GM21360 (cell line): ENCODE results near the gene CDK6.

Source experiments
- ATAC-seq: cut with Tn5 transposase; IDR thresholded peaks from one replicate; pipeline ENCODE4 v1.9.1; 2021; ENCODE audit warnings: mild to moderate bottlenecking, moderate library complexity; ENCODE audit not compliant: unreplicated experiment

The CDK6 gene

GRCh38 chr7:92631067-92631849, 205.1 kb downstream of the CDK6 start:
- peak; percentile 46 for ATAC-seq

- ATAC-seq = no peak
Measured at GRCh38 chr7:92629779-92630178, 206.6 kb downstream of the CDK6 start.

- ATAC-seq = no peak
Measured at GRCh38 chr7:92627956-92628355, 208.4 kb downstream of the CDK6 start.

- no peak for ATAC-seq
Measured at GRCh38 chr7:92626281-92626809, 210.0 kb downstream of the CDK6 start.

GRCh38 chr7:92625617-92626016, 210.8 kb downstream of the CDK6 start:
- ATAC-seq = no peak

- no peak for ATAC-seq
Measured at GRCh38 chr7:92624298-92624996, 211.9 kb downstream of the CDK6 start.

GRCh38 chr7:92623544-92623943, 212.8 kb downstream of the CDK6 start:
- ATAC-seq = no peak

GRCh38 chr7:92622685-92623084, 213.7 kb downstream of the CDK6 start:
- ATAC-seq = no peak

GRCh38 chr7:92622030-92622429, 214.3 kb downstream of the CDK6 start:
- ATAC-seq = peak; percentile 60

- ATAC-seq = peak; percentile 59
Measured at GRCh38 chr7:92621561-92622023, 214.8 kb downstream of the CDK6 start.

GRCh38 chr7:92621026-92621540, 215.3 kb downstream of the CDK6 start:
- peak; percentile 56 for ATAC-seq

GRCh38 chr7:92615861-92616260, 220.5 kb downstream of the CDK6 start:
- no peak for ATAC-seq

GRCh38 chr7:92614660-92615174, 221.7 kb downstream of the CDK6 start:
- no peak for ATAC-seq

- ATAC-seq = no peak
Measured at GRCh38 chr7:92613720-92614119, 222.7 kb downstream of the CDK6 start.

GRCh38 chr7:92613214-92613613, 223.2 kb downstream of the CDK6 start:
- ATAC-seq = no peak

- ATAC-seq = no peak
Measured at GRCh38 chr7:92612501-92612900, 223.9 kb downstream of the CDK6 start.

GRCh38 chr7:92611735-92612134, 224.6 kb downstream of the CDK6 start:
- no peak for ATAC-seq

GRCh38 chr7:92609921-92610518, 226.4 kb downstream of the CDK6 start:
- no peak for ATAC-seq

GRCh38 chr7:92608380-92609322, 227.7 kb downstream of the CDK6 start:
- ATAC-seq = no peak

- ATAC-seq = no peak
Measured at GRCh38 chr7:92606985-92607384, 229.4 kb downstream of the CDK6 start.
